Measurements from ENCODE around the gene PCDH20. TPM values are rescaled to one million over a fixed set of nuclear protein-coding genes. Genes with fewer than 3 reads are reported as not detected.
A peak's percentile ranks its signal among the peaks of the same experiment; 100 is the strongest.
"Not testable (repeated sequence)": the region's sequence is repeated elsewhere in the genome, so short reads cannot be mapped to it uniquely, and the experiment has no call there.

PCDH20 gene
- total RNA-seq: 0.05 and 0.17 TPM in 2 replicates

DNA sequence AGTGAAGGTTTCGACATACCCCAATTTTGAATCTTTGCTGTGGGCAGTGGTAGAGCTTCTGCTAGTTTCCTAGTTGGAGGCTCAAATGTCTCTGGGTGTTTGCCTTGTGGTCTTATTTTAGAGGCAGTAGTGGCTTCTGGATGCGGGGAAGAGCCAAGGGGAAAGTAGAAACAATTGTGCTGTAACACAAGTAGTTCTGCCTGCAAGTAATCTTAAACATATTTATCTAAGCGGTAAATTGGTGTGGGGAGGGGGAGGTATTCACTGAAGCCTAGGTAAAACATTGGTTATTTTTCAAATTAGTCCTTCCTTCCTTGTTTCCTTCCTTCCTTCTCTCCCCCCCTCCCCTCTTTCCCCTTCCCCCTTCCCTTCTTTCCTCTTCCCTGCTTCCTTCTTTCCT is at the start of gene PCDH20:
TSS of gene PCDH20 (minus strand) at position 101 of the 400 bp plus-strand sequence. CDS start 691 bp downstream, outside the sequence.
- DNase-seq: no peak

- no peak for DNase-seq
These were observed 47.4 kb upstream of the PCDH20 start for GRCh38 chr13:61463024-61463423.

DNA sequence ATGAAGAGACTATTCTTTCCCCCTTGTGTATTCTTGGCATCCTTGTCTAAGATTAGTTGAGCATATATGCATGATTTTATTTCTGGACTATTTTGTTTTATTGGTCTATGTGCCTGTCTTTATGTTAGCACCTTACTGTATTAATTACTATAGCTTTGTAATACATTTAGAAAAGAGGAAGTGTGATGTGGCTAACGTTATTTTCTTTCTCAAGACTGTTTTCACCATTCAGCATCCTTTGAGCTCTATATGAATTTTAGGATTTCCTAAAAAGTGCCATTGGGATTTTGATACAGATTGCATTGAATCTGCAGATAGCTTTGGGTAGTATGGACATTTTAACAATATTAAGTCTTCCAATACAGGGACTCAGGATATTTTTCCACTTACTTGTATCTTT is 37.5 kb upstream of the PCDH20 start:
- DNase-seq: no peak

- DNase-seq: no peak
These were observed 16.4 kb upstream of the PCDH20 start for GRCh38 chr13:61432029-61432428.

- no peak for DNase-seq
These were observed 8.3 kb upstream of the PCDH20 start for GRCh38 chr13:61423915-61424314.

- DNase-seq: no peak
These were observed 1.5 kb upstream of the PCDH20 start for GRCh38 chr13:61417086-61417570.

DNA sequence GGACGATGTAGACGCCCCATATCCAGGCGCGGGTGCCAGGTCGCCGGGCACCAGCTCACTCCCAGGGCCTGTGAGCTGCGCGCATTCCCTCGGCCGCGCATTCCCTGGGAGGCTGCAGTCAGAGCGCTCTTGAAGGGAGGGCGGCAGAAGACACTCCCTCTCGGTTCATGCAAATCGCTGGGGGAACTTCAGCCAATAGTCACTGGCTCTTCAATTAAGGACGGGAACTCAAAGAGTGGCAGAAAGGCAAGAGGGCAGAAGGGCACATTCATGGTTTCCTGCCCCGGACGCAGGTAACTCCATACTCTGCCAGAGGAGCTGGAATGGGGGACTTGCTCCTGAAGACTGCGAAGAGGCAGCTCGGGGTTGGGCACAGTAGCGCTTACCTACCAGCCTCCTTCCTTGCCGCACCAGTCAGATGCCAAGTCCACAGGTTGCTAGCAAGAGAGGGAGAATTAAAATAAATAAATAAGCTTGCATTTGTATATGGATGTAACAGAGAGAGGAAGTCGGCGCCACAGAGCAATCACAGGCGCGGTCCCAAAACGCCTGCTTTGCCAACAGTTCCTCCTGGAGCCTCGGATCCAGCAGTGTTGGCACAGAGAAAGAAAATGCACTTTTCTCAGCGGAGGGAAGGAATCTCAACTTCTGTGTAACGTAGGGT is 459 bp downstream of the PCDH20 start:
- no peak for DNase-seq

DNA sequence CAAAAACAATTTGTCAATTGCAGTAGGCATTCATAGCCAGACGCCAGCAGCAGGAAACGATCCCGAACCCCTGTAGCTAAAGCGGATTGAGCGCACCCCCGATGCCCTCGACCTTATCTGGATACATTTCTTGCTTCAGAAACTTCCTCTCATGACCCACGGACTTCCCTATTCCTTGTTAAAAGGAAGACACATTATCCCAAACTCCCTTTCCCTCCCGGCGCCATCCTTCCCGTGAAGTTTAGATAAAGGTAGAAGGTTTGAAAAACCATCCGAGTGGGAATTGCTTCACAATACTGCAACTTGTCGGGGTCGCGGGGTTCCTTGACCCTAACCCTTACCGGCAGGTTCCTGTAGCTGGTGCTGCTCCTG is 977 bp downstream of the PCDH20 start:
- no peak for DNase-seq

DNA sequence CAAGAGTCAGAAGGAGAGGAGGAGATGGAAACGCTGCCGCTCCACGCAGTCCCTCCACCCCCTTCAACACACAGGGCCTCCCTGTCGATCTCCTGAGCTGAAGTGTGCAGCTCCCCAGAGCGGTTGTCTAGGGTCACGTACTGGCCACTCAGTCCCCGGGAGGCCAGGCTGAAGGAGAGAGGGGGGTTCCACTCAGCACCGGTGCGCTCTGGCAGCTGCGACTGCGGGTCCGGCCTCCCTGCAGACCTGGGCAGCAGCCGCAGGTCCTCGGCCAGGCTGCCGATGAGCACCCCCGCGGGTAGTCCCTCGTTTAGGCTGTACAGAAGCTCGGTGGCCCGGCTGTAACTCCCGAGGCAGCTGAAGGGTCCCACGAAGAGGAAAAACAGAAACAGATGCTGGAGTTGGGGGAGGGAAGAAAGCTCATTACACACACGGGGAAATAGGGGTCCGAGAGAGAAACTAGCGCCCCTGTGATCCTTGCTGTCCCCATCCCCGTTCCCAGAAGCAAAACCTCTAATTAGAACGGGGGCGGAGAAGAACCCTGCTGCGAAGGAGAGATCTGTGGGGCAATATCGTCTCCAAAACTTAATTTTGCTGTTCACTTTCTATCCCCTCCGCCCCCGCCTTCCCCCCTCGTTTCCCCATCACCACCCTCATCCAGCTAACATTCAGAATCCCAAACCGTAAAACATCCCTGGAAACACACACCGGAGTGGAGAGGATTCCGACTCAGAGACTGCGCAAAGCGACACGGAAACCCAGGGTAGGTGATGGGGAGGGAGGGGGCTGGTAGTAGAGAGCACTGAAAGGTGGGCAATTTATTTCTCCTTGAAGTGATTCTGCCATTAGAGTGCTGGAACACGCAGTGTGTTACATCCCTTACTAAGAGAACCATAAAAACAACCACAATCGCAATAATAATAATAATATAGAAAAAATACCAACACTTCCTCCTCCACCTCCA is 1.8 kb downstream of the PCDH20 start:
- no peak for DNase-seq

DNA sequence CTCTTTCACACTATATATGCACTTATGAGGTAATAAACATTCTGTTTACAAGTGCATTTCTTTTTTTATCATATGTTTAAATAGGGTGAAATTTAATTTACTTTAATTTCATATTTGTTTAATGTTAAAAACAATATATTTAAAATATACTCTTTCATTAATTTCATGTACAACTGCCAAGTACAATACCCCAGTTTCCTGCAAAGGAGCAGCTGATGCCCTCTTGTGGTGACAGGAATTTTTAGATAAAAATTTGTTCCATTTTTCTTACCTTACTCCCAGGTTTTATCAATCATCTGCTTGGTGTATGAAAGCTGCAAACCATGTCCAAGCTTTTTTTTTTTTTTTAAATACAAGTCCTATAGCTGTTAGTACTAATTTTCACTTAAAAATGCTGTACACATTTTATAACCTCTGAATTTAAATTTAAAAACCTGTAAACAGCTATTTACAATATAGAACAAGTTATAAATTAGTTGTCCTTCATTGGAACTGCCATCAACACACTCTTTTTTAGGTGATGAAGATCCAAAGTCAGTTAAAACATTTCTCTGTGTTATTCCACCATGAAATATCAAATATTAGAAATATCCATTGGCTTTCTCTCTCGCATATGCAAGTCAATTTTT is 4.9 kb downstream of the PCDH20 start:
- peak; percentile 40 for DNase-seq

- DNase-seq: no peak
These were observed 5.4 kb downstream of the PCDH20 start for GRCh38 chr13:61410266-61410665.

DNA sequence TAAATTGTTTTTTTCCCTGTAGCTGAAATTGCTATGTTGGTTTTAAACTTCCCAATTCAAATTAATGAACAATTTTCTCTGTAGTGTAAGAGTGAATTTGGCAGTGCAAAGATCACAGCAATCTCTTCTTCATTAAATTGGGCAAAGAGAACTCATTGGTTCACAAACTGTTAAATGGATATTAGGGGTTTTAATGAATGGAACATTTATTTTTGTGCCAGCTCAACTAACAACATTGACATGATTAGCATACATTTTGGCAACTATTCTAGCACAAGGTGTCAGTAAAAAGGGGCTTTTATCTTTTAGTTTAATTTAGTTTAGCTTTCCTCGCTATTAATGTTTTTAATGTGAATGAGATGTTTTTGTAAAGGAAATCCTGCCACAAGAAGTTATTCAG is 7.1 kb downstream of the PCDH20 start:
- DNase-seq: no peak

DNA sequence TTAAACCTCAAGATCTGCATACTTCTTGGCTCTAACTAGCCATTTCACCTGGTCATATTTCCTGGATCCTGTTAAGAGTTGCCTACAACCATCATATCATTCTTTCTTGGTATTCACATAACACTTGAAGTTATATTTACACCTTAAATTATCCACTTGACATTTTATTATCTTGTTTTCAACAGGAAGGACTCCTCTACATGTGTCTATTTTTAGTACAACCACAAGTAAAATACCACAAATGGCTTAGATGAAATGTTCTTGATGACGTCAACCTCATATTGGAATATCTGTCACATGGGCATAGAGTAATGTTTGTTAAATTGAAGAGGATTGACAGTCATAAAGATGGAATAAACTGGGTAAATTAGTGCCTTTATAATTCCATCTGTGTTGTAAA is 9.4 kb downstream of the PCDH20 start:
- no peak for DNase-seq

DNA sequence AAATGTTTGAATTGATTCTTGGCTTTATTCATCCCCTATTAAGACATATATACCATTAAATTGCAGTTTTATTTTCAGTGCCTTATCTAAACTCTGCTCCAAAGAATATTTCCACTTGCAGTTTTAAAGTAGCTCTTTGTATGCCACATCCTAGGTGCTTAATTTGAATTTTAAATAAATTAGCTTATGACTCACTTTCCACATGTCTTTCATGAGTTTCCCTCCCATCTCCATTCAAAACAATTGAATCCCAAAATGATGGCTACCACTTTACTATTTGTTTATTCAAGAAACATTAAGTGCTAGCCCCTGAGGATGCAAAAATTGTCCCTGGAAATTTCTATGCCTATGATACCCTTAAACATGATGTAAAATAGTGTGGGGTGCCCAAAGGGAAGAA is 19.5 kb downstream of the PCDH20 start:
- DNase-seq: no peak

DNA sequence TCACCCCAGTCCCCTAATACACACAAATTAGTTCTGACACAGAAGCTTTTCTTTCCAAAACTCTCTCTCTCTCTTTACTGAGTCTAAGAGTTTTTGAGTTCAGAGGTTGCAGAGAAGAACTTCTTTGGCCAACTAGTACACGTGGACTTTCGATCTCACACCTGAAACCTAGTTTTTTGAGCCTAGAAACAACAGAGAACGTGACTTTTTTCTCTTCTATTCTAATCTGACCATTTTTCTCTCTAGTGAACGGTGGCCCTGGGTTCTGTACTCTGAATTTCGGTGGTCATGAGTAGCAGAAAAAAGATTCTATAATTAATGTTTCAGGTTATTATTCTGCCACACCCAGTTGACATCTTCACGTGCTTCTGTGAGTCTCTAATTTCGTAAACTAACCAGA is 24.2 kb downstream of the PCDH20 start:
- DNase-seq: no peak

DNA sequence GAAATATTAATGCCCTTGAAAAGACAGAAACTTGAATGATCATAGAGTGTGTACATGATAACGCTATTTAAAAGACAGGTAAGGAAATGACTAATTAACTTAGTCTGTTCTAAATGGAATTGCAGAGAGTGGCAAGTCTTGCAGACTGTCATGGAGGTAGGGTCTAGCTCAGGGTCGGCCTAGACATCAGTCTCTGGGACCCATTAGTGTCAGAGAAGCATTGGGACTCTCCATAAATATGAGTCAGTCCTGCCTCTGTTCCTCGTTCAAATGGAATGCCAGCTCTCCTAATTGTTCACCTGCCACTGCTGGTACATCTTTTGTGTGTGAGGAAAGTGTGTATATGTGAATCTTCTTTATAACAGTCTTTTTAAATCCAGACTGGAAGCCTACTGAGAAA is 28.0 kb downstream of the PCDH20 start:
- DNase-seq: no peak

GRCh38 chr13:61383111-61383510 is 32.5 kb downstream of the PCDH20 start:
- DNase-seq: no peak

DNA sequence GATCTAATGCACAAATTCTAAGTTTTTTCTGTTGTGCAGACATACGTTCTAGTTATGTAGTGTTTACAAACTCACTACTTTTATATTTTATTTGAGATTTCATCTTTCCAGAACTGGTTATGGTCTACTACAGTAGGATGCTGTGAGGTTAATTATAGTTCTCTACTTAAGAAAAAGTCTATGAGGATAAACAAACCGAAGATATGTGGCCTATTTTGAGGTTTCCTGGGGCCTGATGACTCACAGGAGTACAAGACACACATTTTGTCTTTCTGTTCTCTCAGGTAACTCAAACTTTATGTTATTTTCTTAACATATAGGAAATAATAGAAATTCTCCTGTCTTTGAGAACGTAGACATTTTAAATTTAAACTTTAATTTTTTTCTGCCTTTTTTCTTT is 45.1 kb downstream of the PCDH20 start:
- no peak for DNase-seq

GRCh38 chr13:61364690-61365089 is 51.0 kb downstream of the PCDH20 start:
- not testable (repeated sequence) for DNase-seq

GRCh38 chr13:61362522-61362921 is 53.1 kb downstream of the PCDH20 start:
- DNase-seq: no peak

All from dermis blood vessel endothelial cell (primary cell).